B cell (primary cell): Measurements from ENCODE around the gene IQCF6.

ENCODE experiments used
- CTCF ChIP-seq: fragments of 200-600 bp; IDR thresholded peaks from one replicate; pipeline ENCODE4 v1.8.0; 2022; ENCODE audit warnings: antibody characterized with exemption, mild to moderate bottlenecking
- EZH2 ChIP-seq: IDR thresholded peaks from 2 replicates; pipeline ENCODE4 v1.6.1; 2012; ENCODE audit warnings: borderline replicate concordance, low read depth, mild to moderate bottlenecking, moderate library complexity, low read length; ENCODE audit not compliant: insufficient read depth, poor library complexity, severe bottlenecking

- TF ChIP-seq CTCF (no peak), EZH2 (no peak)
These were observed 39.9 kb downstream of the IQCF6 start for GRCh38 chr3:51739110-51739509.
